Measurements from ENCODE around the gene ERC2. TPM values are rescaled to one million over a fixed set of nuclear protein-coding genes. Genes with fewer than 3 reads are reported as not detected.

Gene ERC2
- polyA plus RNA-seq, 5 donors = 1.4 to 3.0 (median 2.1) TPM

GRCh38 chr3:55477306-55478303 is 990.7 kb downstream of the ERC2 start:
- no peak for DNase-seq

- DNase-seq = no peak
Measured at GRCh38 chr3:55476515-55476914, 991.8 kb downstream of the ERC2 start.

GRCh38 chr3:55474213-55474632 is 994.0 kb downstream of the ERC2 start:
- no peak for DNase-seq

GRCh38 chr3:55473788-55474187 is 994.5 kb downstream of the ERC2 start:
- DNase-seq = no peak

GRCh38 chr3:55471522-55472280 is 996.6 kb downstream of the ERC2 start:
- DNase-seq = no peak

GRCh38 chr3:55471084-55471483 is 997.2 kb downstream of the ERC2 start:
- no peak for DNase-seq

GRCh38 chr3:55469957-55470526 is 998.2 kb downstream of the ERC2 start:
- DNase-seq = no peak

- DNase-seq = no peak
Measured at GRCh38 chr3:55468251-55468650, 1000.0 kb downstream of the ERC2 start.

GRCh38 chr3:55467099-55467498 is 1001.2 kb downstream of the ERC2 start:
- no peak for DNase-seq

GRCh38 chr3:55466526-55466925 is 1001.7 kb downstream of the ERC2 start:
- no peak for DNase-seq

- no peak for DNase-seq
Measured at GRCh38 chr3:55461896-55462295, 1006.4 kb downstream of the ERC2 start.

GRCh38 chr3:55459838-55460237 is 1008.4 kb downstream of the ERC2 start:
- no peak for DNase-seq

Other genes starting within 250 kb of the ERC2 start
- gene CCDC66, start 88.7 kb upstream of the ERC2 start, polyA plus RNA-seq (ENCODE audit: insufficient read depth in 1 of 5, insufficient read length in 5 of 5, low replicate concordance in 1 of 5) = 10 to 100 TPM; 36.0 to 63.1 (median 57.8) TPM
- 10 to 100 TPM; 58.7 to 90.9 (median 81.3) TPM for gene TASOR, start 214.8 kb upstream of the ERC2 start, polyA plus RNA-seq (ENCODE audit: insufficient read depth in 1 of 5, insufficient read length in 5 of 5, low replicate concordance in 1 of 5)